ES-I3 (cell line): Measurements from ENCODE around the gene FGF5.

ENCODE experiments used
- H3K36me3 ChIP-seq: 2 replicates; pipeline ENCODE4 v1.6.1; 2013; ENCODE audit warnings: mild to moderate bottlenecking, low read length, control low read depth, moderate library complexity; ENCODE audit not compliant: insufficient read depth
- H3K4me1 ChIP-seq: 2 replicates; pipeline ENCODE4 v1.6.1; 2013; ENCODE audit warnings: mild to moderate bottlenecking, control low read depth, low read length; ENCODE audit not compliant: insufficient read depth
- H3K9ac ChIP-seq: 2 replicates; pipeline ENCODE4 v1.6.1; 2013; ENCODE audit warnings: low read depth, mild to moderate bottlenecking, low read length, moderate library complexity
- H3K9me3 ChIP-seq: 2 replicates; pipeline ENCODE4 v1.6.1; 2013; ENCODE audit warnings: mild to moderate bottlenecking, low read length, moderate library complexity; ENCODE audit not compliant: control insufficient read depth, insufficient read depth

FGF5 gene

GRCh38 chr4:80266253-80266901 is at the start of gene FGF5:
Gene FGF5, plus strand, starts transcription at chr4:80266664. Its CDS starts 161 bp downstream, at chr4:80266825.
- peak within 1 kb of the TSS; percentile 41; the same call in 1 of the 2 replicates for H3K9ac ChIP-seq
- no peaks in the 10 kb centered on the region for H3K36me3 ChIP-seq
- H3K4me1 ChIP-seq = no peaks in the 10 kb centered on the region
- no peaks in the 10 kb centered on the region for H3K9me3 ChIP-seq

- Histone ChIP-seq H3K9me3 (no peaks in the 10 kb centered on the region), H3K36me3 (no peaks in the 10 kb centered on the region), H3K9ac (no peak overlapping the region), H3K4me1 (no peaks in the 10 kb centered on the region)
Measured at GRCh38 chr4:80219301-80220025, 47.0 kb upstream of the FGF5 start.

- Histone ChIP-seq H3K9me3 (no peaks in the 10 kb centered on the region), H3K9ac (no peak overlapping the region), H3K4me1 (no peaks in the 10 kb centered on the region), H3K36me3 (no peaks in the 10 kb centered on the region)
Measured at GRCh38 chr4:80220711-80221110, 45.8 kb upstream of the FGF5 start.

- Histone ChIP-seq H3K9ac (no peak overlapping the region), H3K36me3 (no peaks in the 10 kb centered on the region), H3K4me1 (no peaks in the 10 kb centered on the region), H3K9me3 (no peaks in the 10 kb centered on the region)
Measured at GRCh38 chr4:80221161-80221560, 45.3 kb upstream of the FGF5 start.

GRCh38 chr4:80225595-80225994 is 40.9 kb upstream of the FGF5 start:
- Histone ChIP-seq H3K36me3 (no peaks in the 10 kb centered on the region), H3K9me3 (no peaks in the 10 kb centered on the region), H3K9ac (no peak overlapping the region), H3K4me1 (no peaks in the 10 kb centered on the region)

GRCh38 chr4:80226094-80226493 is 40.4 kb upstream of the FGF5 start:
- Histone ChIP-seq H3K36me3 (no peaks in the 10 kb centered on the region), H3K9ac (no peak overlapping the region), H3K4me1 (no peaks in the 10 kb centered on the region), H3K9me3 (no peaks in the 10 kb centered on the region)

GRCh38 chr4:80228460-80228859 is 38.0 kb upstream of the FGF5 start:
- Histone ChIP-seq H3K9me3 (no peaks in the 10 kb centered on the region), H3K9ac (no peak overlapping the region), H3K4me1 (no peaks in the 10 kb centered on the region), H3K36me3 (no peaks in the 10 kb centered on the region)

- no peaks in the 10 kb centered on the region for H3K36me3 ChIP-seq
- no peaks in the 10 kb centered on the region for H3K9me3 ChIP-seq
- no peaks in the 10 kb centered on the region for H3K4me1 ChIP-seq
- H3K9ac ChIP-seq = no peak overlapping the region
Measured at GRCh38 chr4:80229128-80229527, 37.3 kb upstream of the FGF5 start.

- H3K9ac ChIP-seq = no peak overlapping the region
- no peaks in the 10 kb centered on the region for H3K4me1 ChIP-seq
- H3K36me3 ChIP-seq = no peaks in the 10 kb centered on the region
Measured at GRCh38 chr4:80229590-80229989, 36.9 kb upstream of the FGF5 start.

GRCh38 chr4:80231180-80231579 is 35.3 kb upstream of the FGF5 start:
- Histone ChIP-seq H3K9ac (no peak overlapping the region), H3K4me1 (no peaks in the 10 kb centered on the region), H3K36me3 (no peaks in the 10 kb centered on the region), H3K9me3 (no peaks in the 10 kb centered on the region)

More at GRCh38 chr4:80229590-80229989, 36.9 kb upstream of the FGF5 start:
- H3K9me3 ChIP-seq = no peaks in the 10 kb centered on the region

GRCh38 chr4:80232707-80233370 is 33.6 kb upstream of the FGF5 start:
- H3K36me3 ChIP-seq = no peaks in the 10 kb centered on the region
- no peak overlapping the region for H3K9ac ChIP-seq
- no peaks in the 10 kb centered on the region for H3K4me1 ChIP-seq
- H3K9me3 ChIP-seq = no peaks in the 10 kb centered on the region

- Histone ChIP-seq H3K4me1 (no peaks in the 10 kb centered on the region), H3K36me3 (no peaks in the 10 kb centered on the region), H3K9me3 (no peaks in the 10 kb centered on the region), H3K9ac (no peak overlapping the region)
Measured at GRCh38 chr4:80233390-80233789, 33.1 kb upstream of the FGF5 start.

- H3K9ac ChIP-seq = no peak overlapping the region
- H3K36me3 ChIP-seq = no peaks in the 10 kb centered on the region
- H3K4me1 ChIP-seq = no peaks in the 10 kb centered on the region
- H3K9me3 ChIP-seq = no peaks in the 10 kb centered on the region
Measured at GRCh38 chr4:80235451-80235850, 31.0 kb upstream of the FGF5 start.

GRCh38 chr4:80237992-80238391 is 28.5 kb upstream of the FGF5 start:
- Histone ChIP-seq H3K9me3 (no peaks in the 10 kb centered on the region), H3K36me3 (no peaks in the 10 kb centered on the region), H3K9ac (no peak overlapping the region), H3K4me1 (no peaks in the 10 kb centered on the region)
